RWPE1 (cell line): Measurements from ENCODE around the gene PPP1R27.
"Not testable (repeated sequence)": the region's sequence is repeated elsewhere in the genome, so short reads cannot be mapped to it uniquely, and the experiment has no call there.

Experiments used
- CTCF ChIA-PET: fragments of 350-600 bp; sonication (Branson Sonifier 250); formaldehyde crosslinking; extraction: SDS; loops from one replicate; lab custom pipeline; 2021; lab: Yijun Ruan, JAX
- POLR2A ChIA-PET: fragments of 400-600 bp; formaldehyde crosslinking; extraction: SDS; loops from one replicate; lab custom pipeline; 2020; ENCODE audit warnings: antibody characterized with exemption; ENCODE audit not compliant: low non-redundant PET; lab: Yijun Ruan, JAX
- DNase-seq: peaks from one replicate; pipeline ENCODE4 v3.0.0; 2012; ENCODE audit warnings: low spot score
- H3K27ac ChIP-seq: fragments of 450-650 bp; 2 replicates; pipeline ENCODE4 v1.5.1; 2017
- CTCF ChIP-seq: fragments of 450-650 bp; conservative IDR thresholded peaks from 2 replicates; pipeline ENCODE4 v1.5.1; 2017; ENCODE audit warnings: low read depth, mild to moderate bottlenecking

The PPP1R27 gene

GRCh38 chr17:81842378-81842724 is 7.5 kb upstream of the PPP1R27 start:
- CTCF ChIA-PET = interaction anchor here (1.2 kb wide), 1 partner anchor 12 kb away, joined by 3 read pairs; no protein-coding TSS in a partner anchor
- POLR2A ChIA-PET = interaction anchor here (1.6 kb wide), 1 partner anchor 12 kb away, joined by 4 read pairs; no protein-coding TSS in a partner anchor
- H3K27ac ChIP-seq = peak overlapping the region; percentile 100

GRCh38 chr17:81841866-81842265 is 7.0 kb upstream of the PPP1R27 start:
- DNase-seq = no peak
- CTCF ChIA-PET = interaction anchor here (1.1 to 1.2 kb wide), 2 partner anchors 13 to 113 kb away, joined by 3 read pairs; no protein-coding TSS in a partner anchor
- TF ChIP-seq CTCF = no peak
- peak overlapping the region; percentile 100 for H3K27ac ChIP-seq
- POLR2A ChIA-PET = interaction anchor here (1.0 to 1.6 kb wide), 2 partner anchors 9 to 13 kb away, joined by 4 to 8 read pairs; partner anchors contain the start of gene MCRIP1

More at GRCh38 chr17:81842378-81842724, 7.5 kb upstream of the PPP1R27 start:
- no peak for TF ChIP-seq CTCF
- DNase-seq = no peak

GRCh38 chr17:81840826-81841778 is 6.3 kb upstream of the PPP1R27 start:
- CTCF ChIA-PET = interaction anchor here (0.6 to 1.2 kb wide), 4 partner anchors 14 to 1025 kb away, joined by 3 to 6 read pairs (median 3); no protein-coding TSS in a partner anchor
- DNase-seq = peak; percentile 67
- POLR2A ChIA-PET = interaction anchor here (1.0 to 1.6 kb wide), 2 partner anchors 8 to 14 kb away, joined by 4 to 8 read pairs; partner anchors contain the start of gene MCRIP1
- TF ChIP-seq CTCF = no peak
- H3K27ac ChIP-seq = peak overlapping the region; percentile 100

- DNase-seq, POLR2A ChIA-PET: not testable (repeated sequence)
- peak overlapping the region; percentile 100 for H3K27ac ChIP-seq
- CTCF ChIA-PET = interaction anchor here (0.6 kb wide), 1 partner anchor 19 kb away, joined by 3 read pairs; no protein-coding TSS in a partner anchor
Observed at GRCh38 chr17:81840059-81840458, 5.2 kb upstream of the PPP1R27 start.

- TF ChIP-seq CTCF = no peak
- ChIA-PET POLR2A (no interaction called here), CTCF (interaction anchor here (0.6 to 0.8 kb wide), 2 partner anchors 14 to 320 kb away, joined by 4 read pairs; no protein-coding TSS in a partner anchor)
- peak overlapping the region; percentile 100 for H3K27ac ChIP-seq
- no peak for DNase-seq
Observed at GRCh38 chr17:81839301-81839700, 4.5 kb upstream of the PPP1R27 start.

- no peak for TF ChIP-seq CTCF
- ChIA-PET CTCF (interaction anchor here (0.6 to 0.8 kb wide), 2 partner anchors 15 to 319 kb away, joined by 4 read pairs; no protein-coding TSS in a partner anchor), POLR2A (no interaction called here)
- DNase-seq = no peak
- H3K27ac ChIP-seq = peak overlapping the region; percentile 100
Observed at GRCh38 chr17:81838753-81839255, 4.0 kb upstream of the PPP1R27 start.
